Keratinocyte (primary cell): ENCODE results near the gene CCDC77.

Experiments used
- CTCF ChIP-seq, 3 experiments: IDR thresholded peaks in 1 of 3; conservative IDR thresholded peaks in 1 of 3; optimal IDR thresholded peaks in 1 of 3; 2 replicates in 2 of 3; 3 replicates in 1 of 3; pipeline versions ENCODE3 to v1.5.1; 2011; ENCODE audit warnings: low read length in 3 of 3, mild to moderate bottlenecking in 3 of 3, moderate library complexity in 2 of 3, control low read depth in 1 of 3, inconsistent platforms in 1 of 3; ENCODE audit not compliant: insufficient read depth in 2 of 3; ENCODE audit errors: extremely low read depth in 1 of 3
- EZH2 ChIP-seq: IDR thresholded peaks from one replicate; pipeline ENCODE4 v1.6.1; 2012; ENCODE audit warnings: inconsistent platforms, mild to moderate bottlenecking, low read length, moderate library complexity

- TF ChIP-seq CTCF (optimal IDR thresholded peaks at IDR 0.05 in 1 of 3, IDR thresholded peaks at IDR 0.05 in 1 of 3, conservative IDR thresholded peaks at IDR 0.05 in 1 of 3; ENCODE audit: extremely low read depth in 1 of 3, insufficient read depth in 2 of 3, low read length in 3 of 3) (no peak), EZH2 (no peak)
Observed at GRCh38 chr12:457676-458075, 56.2 kb downstream of the CCDC77 start.
